NCI-H82 treated with DMSO at 0.1 percent for 48 hours (cell line): ENCODE data around the gene HMCN2.
A peak's percentile ranks its signal among the peaks of the same experiment; 100 is the strongest.

ENCODE experiments used
- DNase-seq: peaks from one replicate; lab custom pipeline; 2025; ENCODE audit not compliant: unreplicated experiment; lab: John Stamatoyannopoulos, UW

HMCN2 gene

DNA sequence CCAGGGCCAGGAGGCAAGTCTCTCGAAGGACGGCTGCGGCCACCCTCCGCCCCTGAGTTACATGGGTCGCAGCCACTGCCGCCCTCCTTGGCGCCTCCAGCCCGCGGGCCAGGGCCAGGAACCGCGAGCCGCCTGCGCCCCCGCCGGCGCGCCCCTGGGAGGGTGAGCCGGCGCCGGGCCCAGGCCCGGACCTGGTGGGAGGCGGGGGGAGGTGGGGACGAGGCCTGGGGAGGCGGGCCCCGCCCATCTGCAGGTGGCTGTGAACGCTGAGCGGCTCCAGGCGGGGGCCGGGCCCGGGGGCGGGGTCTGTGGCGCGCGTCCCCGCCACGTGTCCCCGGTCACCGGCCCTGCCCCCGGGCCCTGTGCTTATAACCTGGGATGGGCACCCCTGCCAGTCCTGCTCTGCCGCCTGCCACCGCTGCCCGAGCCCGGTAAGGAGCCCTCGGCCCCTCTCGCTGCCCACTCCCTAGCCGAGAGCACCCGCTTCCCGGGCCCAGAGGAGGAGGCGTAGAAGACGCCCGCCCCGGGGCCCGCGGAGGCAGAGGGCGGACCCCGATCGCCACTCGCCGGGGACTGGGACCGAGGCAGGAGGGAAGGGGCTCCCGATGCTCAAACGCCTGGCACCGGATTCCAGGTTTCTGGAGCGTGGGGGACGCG is 179.1 kb downstream of the HMCN2 start, which contains the start of gene ASS1:
Gene ASS1 (plus strand): TSS at position 397 of the 657 bp plus-strand sequence. CDS start 7,268 bp downstream, outside the sequence.
- DNase-seq = peak; percentile 39

DNA sequence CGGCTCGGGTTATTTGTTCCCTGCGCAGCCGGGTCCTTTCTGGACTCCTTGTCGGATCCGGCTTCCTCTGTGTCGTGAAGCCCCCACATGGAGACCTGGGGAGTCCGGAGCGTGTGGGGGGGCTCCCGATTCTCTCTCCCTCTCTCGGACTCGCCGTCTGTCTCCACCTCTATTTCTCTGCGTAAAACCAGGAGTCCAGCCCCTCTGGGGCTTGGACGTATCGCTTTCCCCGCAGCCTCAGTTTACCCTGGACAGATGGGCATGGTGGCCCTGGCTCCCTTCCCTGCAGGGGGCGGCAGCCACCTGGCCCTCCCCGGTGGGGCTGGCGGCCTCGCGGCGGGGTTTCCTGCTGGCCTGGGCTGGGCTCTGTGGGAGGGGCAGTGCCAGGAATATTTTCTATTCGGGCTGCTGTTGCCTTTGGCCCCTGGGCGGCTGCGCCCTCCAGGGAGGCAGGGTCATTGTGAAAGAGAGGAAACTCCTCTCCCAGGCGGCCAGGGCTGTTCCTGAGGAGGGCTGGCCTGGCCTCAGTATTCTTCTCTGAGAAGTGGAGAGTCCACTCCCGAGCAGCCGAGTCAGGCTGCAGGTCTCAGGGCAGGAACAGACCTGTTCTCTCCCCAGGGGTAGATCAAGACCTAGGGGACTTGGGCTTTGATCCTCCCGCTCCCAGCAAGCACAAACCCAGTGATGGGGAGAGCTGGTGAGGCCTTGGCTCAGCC is 179.9 kb downstream of the HMCN2 start:
- DNase-seq = no peak

DNA sequence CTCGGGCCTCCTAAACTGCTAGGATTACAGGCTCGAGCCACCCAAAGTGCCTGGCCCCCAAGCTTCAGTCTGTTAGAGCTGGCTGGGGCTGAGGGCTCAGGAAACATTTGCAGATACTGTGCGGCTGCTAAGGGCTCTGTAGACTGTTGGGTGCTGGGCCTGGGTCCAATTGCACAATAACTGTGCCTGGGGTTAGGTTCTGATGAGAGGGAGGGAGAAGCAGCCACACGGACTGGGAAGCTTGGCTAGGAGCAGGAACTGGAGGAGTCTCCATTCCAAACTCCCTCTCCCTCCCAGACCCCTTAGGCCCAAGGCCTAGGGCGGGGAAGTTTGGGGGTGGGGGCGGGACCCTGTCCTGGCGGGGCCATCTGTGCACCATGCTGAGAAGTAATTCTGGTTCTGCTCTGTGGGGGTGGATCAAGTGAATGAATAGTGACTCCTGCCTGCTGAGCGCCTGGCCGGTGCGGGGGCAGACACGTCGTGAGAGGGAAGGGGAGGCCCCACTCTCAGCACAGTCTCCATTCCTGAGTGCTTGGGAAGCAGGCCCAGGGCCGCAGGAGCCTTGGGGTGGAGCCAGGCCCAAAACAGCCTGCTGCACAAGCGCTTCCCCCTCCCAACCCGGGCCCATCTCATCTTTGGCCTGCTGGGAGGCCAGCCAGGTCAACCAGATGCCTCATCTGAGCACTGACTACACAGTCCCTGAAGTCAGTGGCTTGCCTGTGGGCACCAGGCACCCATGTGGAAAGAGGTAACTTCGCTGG is 180.7 kb downstream of the HMCN2 start:
- DNase-seq = peak; percentile 47

DNA sequence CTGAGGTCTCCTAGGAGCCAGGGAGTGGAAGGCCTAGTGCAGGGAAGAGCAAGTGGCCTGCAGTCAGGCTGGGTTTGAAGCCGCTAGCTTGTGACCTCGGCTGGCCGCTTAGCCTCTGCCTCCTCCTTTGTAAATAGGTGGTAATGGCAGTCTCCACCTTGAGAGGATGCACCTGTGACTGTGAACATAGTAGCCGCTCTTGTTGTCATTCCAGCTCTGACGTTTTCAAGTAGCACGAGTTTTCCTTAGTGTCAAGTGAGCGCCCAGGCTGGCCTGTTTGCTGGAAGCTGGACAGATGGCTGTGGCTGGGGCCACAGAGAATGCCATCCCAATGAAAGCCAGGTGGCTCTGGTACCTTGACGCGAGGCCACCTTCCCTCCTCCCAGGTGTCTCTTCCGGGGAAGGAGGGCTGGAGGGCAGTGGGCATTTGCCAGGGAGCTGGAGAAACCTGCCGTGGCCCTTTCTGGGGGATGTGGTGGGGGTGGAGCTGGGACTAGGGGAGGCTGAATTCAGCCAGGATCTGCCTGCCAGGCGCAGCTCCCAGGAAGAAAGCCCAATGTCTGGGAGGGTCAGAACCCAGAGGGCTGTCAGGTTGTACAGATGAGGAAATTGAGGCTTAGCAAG is 181.7 kb downstream of the HMCN2 start:
- DNase-seq = no peak

DNA sequence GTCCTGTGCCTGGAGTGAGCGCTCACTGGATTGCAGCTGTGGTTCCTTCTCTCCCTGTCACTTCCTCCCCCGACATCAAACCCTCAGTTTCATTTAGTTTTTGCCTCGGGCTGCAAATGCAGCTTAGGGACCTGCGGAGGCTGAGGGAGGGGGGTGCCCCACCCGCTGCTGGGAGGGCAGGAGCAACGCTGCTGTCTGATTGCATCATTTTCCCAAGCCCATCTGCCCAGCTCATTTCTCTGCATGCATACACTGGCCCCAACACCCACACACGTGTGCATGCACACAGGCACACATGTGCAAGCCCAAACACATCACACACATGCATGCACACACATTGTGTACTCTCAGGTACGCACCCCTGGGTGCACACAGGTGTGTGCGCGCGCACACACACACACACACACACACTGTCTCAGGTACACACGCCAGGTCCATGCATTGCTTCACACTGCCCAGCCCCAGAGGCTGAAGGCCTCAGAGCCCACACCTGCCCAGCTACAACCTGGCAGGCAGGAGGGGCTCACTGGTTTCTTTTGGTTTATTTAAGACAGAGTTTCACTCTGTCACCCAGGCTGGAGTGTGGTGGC is 182.6 kb downstream of the HMCN2 start:
- peak; percentile 12 for DNase-seq

DNA sequence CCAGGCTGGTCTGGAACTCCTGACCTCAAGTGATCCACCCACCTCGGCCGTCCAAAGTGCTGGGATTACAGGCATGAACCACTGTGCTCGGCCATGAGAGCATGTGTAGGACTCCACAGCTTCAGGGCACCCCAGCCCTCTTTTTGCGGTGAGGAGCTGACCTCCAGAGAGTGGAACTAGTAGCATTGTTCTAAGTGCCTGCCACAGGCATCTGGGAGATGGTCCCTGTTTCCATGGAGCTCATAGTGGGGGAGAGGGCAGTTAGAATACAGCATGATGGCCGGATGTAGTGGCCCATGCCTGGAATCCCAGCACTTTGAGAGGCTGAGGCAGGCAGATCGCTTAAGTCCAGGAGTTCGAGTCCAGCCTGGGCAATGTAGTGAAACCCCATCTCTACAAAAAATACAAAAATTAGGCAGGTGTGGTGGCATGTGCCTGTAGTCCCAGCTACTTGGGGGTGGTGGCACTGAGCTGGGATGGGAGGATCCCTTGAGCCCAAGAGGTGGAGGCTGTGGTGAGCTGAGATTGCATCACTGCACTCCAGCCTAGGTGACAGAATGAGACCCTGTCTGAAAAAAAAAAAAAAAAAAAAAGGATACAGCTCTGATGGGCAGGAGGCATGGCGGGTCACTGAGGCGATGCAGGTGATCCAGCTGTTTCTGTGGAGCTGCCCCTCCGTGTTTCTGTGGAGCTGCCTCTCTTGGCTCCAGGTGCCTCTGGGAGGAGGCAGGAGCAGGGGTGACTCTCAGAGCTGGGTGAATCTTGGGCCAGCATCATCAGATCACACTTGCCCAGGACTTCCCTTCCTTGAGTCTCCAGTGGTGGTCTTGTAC is 183.4 kb downstream of the HMCN2 start:
- DNase-seq = no peak

DNA sequence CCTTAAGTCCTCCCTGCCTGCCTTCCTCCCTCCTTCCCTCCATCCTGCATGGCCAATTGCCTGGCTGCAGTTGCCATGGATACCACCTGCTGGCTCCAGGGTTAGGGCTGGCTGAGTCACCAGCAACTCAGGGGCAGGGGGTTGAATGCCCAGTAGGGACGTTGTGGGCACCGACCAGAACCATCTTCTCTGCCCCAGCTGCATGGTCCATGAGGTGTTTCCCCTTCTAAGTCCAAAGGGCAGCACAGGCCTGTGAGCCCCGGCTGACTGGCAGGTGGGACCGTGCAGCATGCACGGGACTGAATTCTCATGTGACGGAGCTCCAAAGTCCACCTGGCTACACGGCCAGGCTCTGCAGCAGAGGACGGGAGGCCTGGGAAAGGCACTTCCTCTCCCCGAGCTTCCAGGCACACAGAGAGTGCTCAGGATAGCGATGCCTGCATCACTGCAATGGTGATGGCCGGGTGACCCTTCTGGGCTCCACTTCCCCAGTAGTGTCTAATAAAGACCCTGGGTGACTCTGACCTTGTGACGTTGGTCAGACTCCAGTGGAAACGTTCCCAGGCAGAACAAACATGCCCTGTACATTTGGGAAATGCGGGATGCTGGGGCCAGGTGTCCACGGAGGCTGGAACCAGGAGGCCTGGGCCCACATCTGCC is 184.9 kb downstream of the HMCN2 start:
- no peak for DNase-seq

DNA sequence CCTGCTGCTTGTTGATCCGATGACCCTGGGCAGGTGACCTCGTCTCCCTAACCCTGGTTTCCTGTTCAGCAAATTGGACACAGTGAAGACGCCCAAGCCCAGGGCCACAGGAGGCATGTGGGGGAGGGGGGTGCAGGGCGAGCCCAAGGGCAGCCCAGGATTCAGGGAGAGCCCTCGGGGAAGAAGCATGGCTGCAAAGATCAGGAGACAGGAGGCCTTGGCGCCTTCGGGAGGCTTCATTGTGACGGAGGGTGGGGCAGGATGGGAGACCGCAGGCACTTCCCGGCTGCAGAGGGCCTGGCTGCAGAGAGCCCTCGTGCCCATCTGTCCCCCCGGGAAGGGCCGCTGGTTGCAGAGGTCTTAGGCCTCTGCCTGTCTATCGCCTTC is 185.4 kb downstream of the HMCN2 start:
- no peak for DNase-seq

DNA sequence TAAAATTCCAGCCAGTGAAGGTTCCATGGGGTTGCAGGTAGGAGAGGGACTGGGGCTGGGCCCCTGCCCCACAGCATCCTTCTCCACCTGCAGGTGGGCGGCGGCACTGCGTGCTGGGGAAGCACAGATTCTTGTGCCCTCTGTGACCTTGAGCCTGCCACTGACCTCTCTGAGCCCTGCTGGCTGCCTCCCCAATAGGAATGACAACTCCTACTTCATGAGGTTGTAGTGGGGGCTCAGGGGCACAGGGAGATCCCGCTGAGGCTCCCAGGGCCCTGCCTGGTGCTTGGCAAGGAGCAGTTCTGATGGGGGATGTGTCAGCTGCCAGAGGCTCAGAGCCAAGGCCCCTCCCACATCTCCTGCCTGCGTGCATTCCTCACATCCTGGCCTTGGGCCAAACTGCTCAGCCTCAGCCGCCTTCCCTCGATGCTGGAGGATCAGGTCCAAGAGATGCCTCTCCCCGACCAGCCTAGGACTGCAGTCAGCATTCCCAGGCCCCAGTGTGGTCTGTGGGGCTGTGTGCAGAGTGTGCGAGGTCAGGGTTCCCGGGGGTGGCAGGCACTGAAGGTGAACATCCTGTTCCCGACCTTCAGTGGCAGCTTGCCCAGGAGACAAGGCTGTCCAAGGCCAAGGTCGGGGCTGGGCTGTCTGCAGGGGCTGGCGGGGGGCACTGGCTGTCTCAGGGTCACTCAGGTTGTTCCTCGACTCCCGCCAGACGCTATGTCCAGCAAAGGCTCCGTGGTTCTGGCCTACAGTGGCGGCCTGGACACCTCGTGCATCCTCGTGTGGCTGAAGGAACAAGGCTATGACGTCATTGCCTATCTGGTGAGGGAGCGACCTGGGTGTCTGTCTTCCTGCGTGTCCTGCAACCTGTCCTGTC is 186.2 kb downstream of the HMCN2 start:
- DNase-seq = peak; percentile 70

DNA sequence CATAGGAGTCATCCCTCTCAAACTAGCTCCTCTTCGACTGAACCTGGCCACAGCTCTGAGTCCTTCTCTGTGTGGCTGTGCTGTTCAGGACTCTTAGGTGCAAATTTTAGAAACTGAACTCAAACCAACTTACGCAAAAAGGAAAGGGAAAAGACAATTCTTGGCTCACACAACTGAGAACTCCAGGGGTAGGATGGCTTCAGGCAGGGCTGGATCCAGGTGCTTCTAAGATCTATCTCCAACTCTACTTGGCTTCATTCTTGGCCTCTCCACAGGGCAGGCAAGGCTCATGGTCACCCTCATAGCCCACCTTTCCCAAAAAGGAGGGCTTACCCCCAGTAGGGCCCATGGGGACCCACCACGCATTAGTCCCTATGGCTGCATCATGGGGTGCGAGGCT is 187.3 kb downstream of the HMCN2 start:
- DNase-seq = no peak

DNA sequence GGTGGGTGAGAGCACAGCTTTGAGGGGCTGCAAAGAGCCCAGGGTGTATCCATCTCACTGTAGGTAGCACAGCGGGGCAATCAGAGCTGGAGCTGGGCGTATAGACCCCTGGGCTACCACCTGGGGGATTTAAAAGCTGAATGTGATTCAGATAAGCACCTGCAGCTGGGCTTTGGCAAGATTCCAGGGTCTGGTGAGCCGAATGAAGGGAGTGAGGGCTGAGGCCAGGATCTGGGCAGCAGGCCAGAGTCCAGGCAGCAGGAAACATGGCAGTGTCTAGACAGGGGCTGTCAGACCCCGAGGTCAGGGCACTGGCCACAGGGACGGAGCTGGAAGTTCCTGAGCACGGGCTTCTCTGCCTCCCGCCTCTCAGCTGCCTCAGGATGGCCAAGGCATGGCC is 187.9 kb downstream of the HMCN2 start:
- DNase-seq = no peak

DNA sequence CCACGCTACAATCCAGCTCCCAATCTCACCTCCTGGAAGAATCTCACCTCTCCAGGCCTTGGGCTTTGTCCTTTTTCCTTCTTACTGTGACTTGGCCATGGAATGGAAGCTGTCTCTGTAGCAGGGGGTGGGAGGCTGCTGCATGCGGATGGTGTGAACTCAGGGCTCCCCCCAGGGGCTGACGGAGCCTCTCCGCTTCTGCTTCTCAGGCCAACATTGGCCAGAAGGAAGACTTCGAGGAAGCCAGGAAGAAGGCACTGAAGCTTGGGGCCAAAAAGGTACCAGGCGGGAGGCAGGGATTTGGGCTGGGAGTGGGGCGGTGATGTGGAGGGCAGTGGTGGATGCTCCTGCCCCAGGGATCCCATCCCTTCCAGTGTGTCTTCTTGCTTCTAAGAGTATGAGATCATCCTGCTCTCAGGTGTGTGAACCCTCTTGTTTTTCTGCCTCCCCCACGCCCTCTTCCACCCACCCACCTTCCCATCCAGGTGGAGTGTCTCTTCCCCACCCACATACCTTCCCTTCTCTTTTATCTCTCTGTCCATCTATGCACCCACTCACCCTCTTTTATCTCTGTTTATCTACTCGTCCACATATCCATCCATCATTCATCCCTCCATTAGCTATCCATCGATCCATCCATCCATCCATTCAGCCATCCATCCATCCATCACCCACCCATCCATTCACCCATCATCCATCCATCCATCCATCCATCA is 188.7 kb downstream of the HMCN2 start:
- no peak for DNase-seq

DNA sequence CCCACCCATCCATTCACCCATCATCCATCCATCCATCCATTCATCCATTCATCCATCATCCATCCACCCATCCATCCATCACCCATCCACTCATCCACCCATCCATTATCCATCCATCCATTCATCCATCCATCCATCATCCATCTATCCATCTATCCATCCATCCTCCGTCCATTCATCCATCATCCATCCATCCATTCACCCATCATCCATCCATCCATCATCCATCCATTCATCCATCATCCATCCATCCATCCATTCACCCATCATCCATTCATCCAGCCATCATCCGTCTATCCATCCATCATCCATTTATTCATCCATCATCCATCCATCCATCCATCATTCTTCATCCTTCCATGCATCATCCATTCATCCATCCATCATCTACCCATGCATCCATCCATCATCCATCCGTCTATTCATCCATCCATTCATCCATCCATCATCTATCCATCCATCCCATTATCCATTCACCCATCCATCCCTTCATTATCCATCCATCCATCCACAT is 189.3 kb downstream of the HMCN2 start:
- DNase-seq = no peak

DNA sequence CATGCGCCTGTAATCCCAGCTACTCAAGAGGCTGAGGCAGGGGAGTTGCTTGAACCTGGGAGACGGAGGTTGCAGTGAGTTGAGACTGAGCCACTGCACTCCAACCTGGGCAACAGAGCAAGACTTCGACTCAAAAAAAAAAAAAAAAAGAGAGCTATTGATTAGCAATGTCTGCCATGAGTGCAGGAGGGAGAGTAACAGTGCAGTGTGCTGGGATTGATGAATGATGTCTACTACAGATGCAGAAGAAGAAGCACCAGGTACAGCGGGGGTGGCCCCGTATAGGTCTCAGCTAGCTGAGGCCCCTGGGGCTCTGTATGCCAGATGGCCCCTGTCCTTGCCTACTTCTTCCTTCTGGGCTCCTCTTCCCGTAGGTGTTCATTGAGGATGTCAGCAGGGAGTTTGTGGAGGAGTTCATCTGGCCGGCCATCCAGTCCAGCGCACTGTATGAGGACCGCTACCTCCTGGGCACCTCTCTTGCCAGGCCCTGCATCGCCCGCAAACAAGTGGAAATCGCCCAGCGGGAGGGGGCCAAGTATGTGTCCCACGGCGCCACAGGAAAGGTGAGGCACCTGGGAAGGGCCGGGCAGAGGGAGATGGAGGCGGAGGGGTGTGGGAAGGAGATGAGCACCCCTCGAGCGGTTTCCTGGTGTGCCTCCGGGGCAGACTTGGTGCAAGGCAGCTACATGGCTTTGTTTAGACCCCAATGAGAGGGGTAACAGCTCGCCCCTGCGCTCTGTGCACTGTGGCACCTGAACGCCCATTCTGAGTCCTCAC is 192.7 kb downstream of the HMCN2 start:
- no peak for DNase-seq

DNA sequence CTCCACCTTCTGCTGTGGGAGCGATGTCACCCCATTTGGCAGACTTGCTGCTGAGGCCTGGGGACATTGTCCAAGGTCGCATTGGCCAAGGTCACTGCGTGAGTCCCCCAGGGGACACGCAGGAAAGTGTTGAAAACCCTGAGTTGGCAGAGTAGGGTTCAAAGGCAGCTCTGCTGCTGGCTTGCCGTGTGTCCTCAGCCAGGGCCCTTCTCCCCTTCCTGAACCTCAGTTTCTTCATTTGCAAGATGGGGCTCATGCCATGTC is 193.2 kb downstream of the HMCN2 start:
- DNase-seq = no peak

DNA sequence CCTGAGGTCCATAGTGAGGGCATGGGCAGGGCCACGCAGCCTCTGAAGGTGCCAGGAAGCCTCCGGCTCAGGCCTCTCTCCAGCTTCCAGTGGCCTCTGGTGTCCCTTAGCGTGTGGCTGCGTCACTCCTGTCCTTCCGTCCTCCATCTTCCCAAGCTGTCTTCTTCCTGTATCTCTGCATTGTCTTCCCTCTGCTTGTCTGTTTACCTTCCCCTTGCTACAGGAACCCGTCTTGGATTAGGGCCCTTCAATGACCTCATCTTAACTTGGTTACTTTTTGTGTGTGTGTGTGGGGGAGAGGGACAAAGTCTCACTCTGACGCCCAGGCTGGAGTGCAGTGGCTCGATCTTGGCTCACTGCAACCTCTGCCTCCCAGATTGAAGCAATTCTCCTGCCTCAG is 193.6 kb downstream of the HMCN2 start:
- no peak for DNase-seq

DNA sequence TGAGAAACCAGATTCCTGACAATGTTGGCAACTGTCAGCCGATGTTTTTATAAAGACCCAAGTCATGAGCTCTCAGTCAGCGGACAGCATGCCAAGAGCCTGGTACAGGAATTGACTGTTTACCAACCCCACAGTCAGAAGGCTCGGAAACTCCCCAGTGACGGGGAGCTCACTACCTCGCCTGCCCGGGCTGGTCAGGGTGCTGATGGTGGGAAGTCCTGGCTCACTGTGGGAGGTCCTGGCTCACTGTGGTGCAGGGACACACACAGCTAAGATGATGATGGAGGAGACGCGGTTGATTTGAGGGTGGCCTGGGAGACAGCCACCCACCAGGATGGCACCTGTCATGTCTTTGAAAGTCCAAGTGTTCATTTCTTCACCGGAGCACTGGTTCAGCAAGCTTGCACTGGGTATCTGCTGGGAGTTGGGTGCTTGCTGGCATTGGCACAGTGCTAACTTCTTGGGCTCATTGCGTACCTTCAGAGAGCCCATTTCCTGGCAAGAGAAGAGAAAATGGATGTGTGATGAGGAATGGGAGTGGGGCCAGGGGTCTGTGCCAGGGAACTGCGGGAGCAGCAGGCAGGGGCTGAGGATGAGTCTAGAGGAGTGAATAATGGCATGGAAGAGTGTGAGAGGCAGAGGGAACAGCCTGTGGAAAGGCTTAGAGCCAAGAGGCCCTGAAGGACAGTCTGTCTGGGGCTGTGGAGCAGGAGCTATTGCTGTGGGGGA is 194.5 kb downstream of the HMCN2 start:
- no peak for DNase-seq
